ENCODE results near the gene GPR89B. TPM values are rescaled to one million over a fixed set of nuclear protein-coding genes. Genes with fewer than 3 reads are reported as not detected.

Gene GPR89B
- total RNA-seq, 1 donor from 2014 or later: 17.8 TPM

- H3K4me1 Mint-ChIP-seq: no peaks in the 10 kb centered on the region
- no peak for ATAC-seq (ENCODE audit: low read depth)
- H3K36me3 Mint-ChIP-seq (ENCODE audit: low read depth): no peaks in the 10 kb centered on the region
- peaks cover 11% of the 10 kb centered on the region for H3K27me3 Mint-ChIP-seq
- ChIA-PET CTCF (interaction anchor here (2.2 kb wide), 1 partner anchor 10 kb away, joined by 11 read pairs; no protein-coding TSS in a partner anchor), POLR2A (no interaction called here)
- intact Hi-C loops (cut with micrococcal nuclease): no loop called here
- H3K27ac Mint-ChIP-seq: no peak within 1 kb of the TSS
- TF ChIP-seq CTCF (IDR thresholded peaks at IDR 0.05): no peak
- DNase-seq: no peak
- no peaks in the 10 kb centered on the region for H3K9me3 Mint-ChIP-seq
- no peak within 1 kb of the TSS for H3K4me3 Mint-ChIP-seq
These were observed 25.9 kb upstream of the GPR89B start, which contains the start of gene GJA8 for GRCh38 chr1:147902253-147902845. TSS of gene GJA8 (plus strand) at chr1:147902795. CDS start at chr1:147907956, 5,161 bp downstream.

- POLR2A ChIA-PET: no interaction called here
- Mint-ChIP-seq H3K36me3 (ENCODE audit: low read depth) (no peaks in the 10 kb centered on the region), H3K4me3 (no peak overlapping the region), H3K27me3 (peaks cover 18% of the 10 kb centered on the region), H3K4me1 (no peaks in the 10 kb centered on the region), H3K27ac (no peak overlapping the region), H3K9me3 (no peaks in the 10 kb centered on the region)
- intact Hi-C loops (cut with micrococcal nuclease): no loop called here
- DNase-seq: no peak
- CTCF ChIA-PET: interaction anchor here (1.4 kb wide), 1 partner anchor 12 kb away, joined by 3 read pairs; no protein-coding TSS in a partner anchor
- no peak for ATAC-seq (ENCODE audit: low read depth)
- no peak for TF ChIP-seq CTCF (IDR thresholded peaks at IDR 0.05)
These were observed 23.5 kb upstream of the GPR89B start for GRCh38 chr1:147904726-147905125.

- Mint-ChIP-seq H3K4me1 (no peaks in the 10 kb centered on the region), H3K4me3 (no peak overlapping the region), H3K27ac (no peak overlapping the region), H3K36me3 (ENCODE audit: low read depth) (no peaks in the 10 kb centered on the region), H3K27me3 (peaks cover 18% of the 10 kb centered on the region), H3K9me3 (no peaks in the 10 kb centered on the region)
- CTCF ChIA-PET: no interaction called here
- no peak for DNase-seq
- no peak for TF ChIP-seq CTCF (IDR thresholded peaks at IDR 0.05)
- intact Hi-C loops (cut with micrococcal nuclease): no loop called here
- no peak for ATAC-seq (ENCODE audit: low read depth)
- POLR2A ChIA-PET: no interaction called here
These were observed 20.3 kb upstream of the GPR89B start for GRCh38 chr1:147907786-147908509.

- no peak for DNase-seq
- Mint-ChIP-seq H3K27me3 (peaks cover 33% of the 10 kb centered on the region), H3K9me3 (no peaks in the 10 kb centered on the region), H3K4me3 (no peak overlapping the region), H3K27ac (no peak overlapping the region), H3K4me1 (no peaks in the 10 kb centered on the region), H3K36me3 (ENCODE audit: low read depth) (no peaks in the 10 kb centered on the region)
- intact Hi-C loops (cut with micrococcal nuclease): no loop called here
- no peak for ATAC-seq (ENCODE audit: low read depth)
- ChIA-PET POLR2A (no interaction called here), CTCF (no interaction called here)
- no peak for TF ChIP-seq CTCF (IDR thresholded peaks at IDR 0.05)
These were observed 15.7 kb upstream of the GPR89B start for GRCh38 chr1:147912553-147912952.

GRCh38 chr1:147913362-147913942 is 14.8 kb upstream of the GPR89B start:
- no peaks in the 10 kb centered on the region for H3K9me3 Mint-ChIP-seq
- H3K27me3 Mint-ChIP-seq: peaks cover 33% of the 10 kb centered on the region
- CTCF ChIA-PET: no interaction called here
- intact Hi-C loops (cut with micrococcal nuclease): no loop called here
- ATAC-seq (ENCODE audit: low read depth): no peak
- no peaks in the 10 kb centered on the region for H3K4me1 Mint-ChIP-seq
- DNase-seq: no peak
- H3K36me3 Mint-ChIP-seq (ENCODE audit: low read depth): no peaks in the 10 kb centered on the region
- POLR2A ChIA-PET: no interaction called here
- no peak for TF ChIP-seq CTCF (IDR thresholded peaks at IDR 0.05)
- no peak overlapping the region for H3K27ac Mint-ChIP-seq
- H3K4me3 Mint-ChIP-seq: no peak overlapping the region
